HepG2 (cell line): ENCODE results near the gene DNAJC4. TPM values are rescaled to one million over a fixed set of nuclear protein-coding genes. Genes with fewer than 3 reads are reported as not detected.

Source experiments
- ADNP ChIP-seq: sonication (generic); formaldehyde crosslinking; IDR thresholded peaks from 2 replicates; pipeline ENCODE4 v1.4.0; 2020; ENCODE audit warnings: missing genetic modification reagents
- ETV6 ChIP-seq: sonication (generic); formaldehyde crosslinking; conservative IDR thresholded peaks from 2 replicates; pipeline ENCODE4 v1.4.0; 2020; ENCODE audit warnings: missing genetic modification reagents
- FIP1L1 ChIP-seq: fragments of 200-400 bp; formaldehyde crosslinking; IDR thresholded peaks from 2 replicates; pipeline ENCODE4 v1.6.1; 2018; ENCODE audit warnings: low read depth, mild to moderate bottlenecking, low read length, moderate library complexity, borderline replicate concordance; ENCODE audit not compliant: insufficient read depth
- FOSL1 ChIP-seq: sonication (generic); formaldehyde crosslinking; IDR thresholded peaks from 2 replicates; pipeline ENCODE4 v1.9.0; 2021; ENCODE audit warnings: missing genetic modification reagents, borderline replicate concordance
- FOXK1 ChIP-seq: sonication (generic); formaldehyde crosslinking; IDR thresholded peaks from 2 replicates; pipeline ENCODE4 v1.4.0; 2020; ENCODE audit warnings: low read depth, missing genetic modification reagents, borderline replicate concordance
- GPN1 ChIP-seq: sonication (generic); formaldehyde crosslinking; IDR thresholded peaks from 2 replicates; pipeline ENCODE4 v1.5.1; 2020; ENCODE audit warnings: missing genetic modification reagents, borderline replicate concordance
- MEIS1 ChIP-seq: sonication (generic); formaldehyde crosslinking; IDR thresholded peaks from 2 replicates; pipeline ENCODE4 v1.9.0; 2021; ENCODE audit warnings: mild to moderate bottlenecking, missing genetic modification reagents, moderate library complexity, borderline replicate concordance
- MZF1 ChIP-seq: sonication (generic); formaldehyde crosslinking; IDR thresholded peaks from 2 replicates; pipeline ENCODE4 v1.8.1; 2023; ENCODE audit warnings: mild to moderate bottlenecking, missing genetic modification reagents, borderline replicate concordance
- REL ChIP-seq: sonication (generic); formaldehyde crosslinking; conservative IDR thresholded peaks from 2 replicates; pipeline ENCODE4 v1.8.0; 2022; ENCODE audit warnings: mild to moderate bottlenecking, missing genetic modification reagents, moderate library complexity
- SRF ChIP-seq: IDR thresholded peaks from 2 replicates; pipeline ENCODE4 v1.6.1; 2011; ENCODE audit warnings: mild to moderate bottlenecking, low read depth, low read length, moderate library complexity
- TEAD2 ChIP-seq: sonication (generic); formaldehyde crosslinking; IDR thresholded peaks from 2 replicates; pipeline ENCODE4 v1.9.0; 2021; ENCODE audit warnings: missing genetic modification reagents
- TEAD3 ChIP-seq: optimal IDR thresholded peaks from 2 replicates; pipeline ENCODE3; 2016; ENCODE audit warnings: borderline replicate concordance
- ZC3H13 ChIP-seq: sonication (generic); formaldehyde crosslinking; IDR thresholded peaks from 2 replicates; pipeline ENCODE4 v1.8.1; 2023; ENCODE audit warnings: mild to moderate bottlenecking, missing genetic modification reagents, moderate library complexity
- ZNF264 ChIP-seq: sonication (generic); formaldehyde crosslinking; IDR thresholded peaks from 2 replicates; pipeline ENCODE4 v1.4.0; 2020; ENCODE audit warnings: missing genetic modification reagents
- ZNF296 ChIP-seq: sonication (generic); formaldehyde crosslinking; conservative IDR thresholded peaks from 2 replicates; pipeline ENCODE4 v1.5.0; 2020; ENCODE audit warnings: mild to moderate bottlenecking, missing genetic modification reagents
- ZNF431 ChIP-seq: sonication (generic); formaldehyde crosslinking; IDR thresholded peaks from 2 replicates; pipeline ENCODE4 v1.9.0; 2022; ENCODE audit warnings: missing genetic modification reagents, low read depth, mild to moderate bottlenecking, borderline replicate concordance
- ZNF432 ChIP-seq: sonication (generic); formaldehyde crosslinking; IDR thresholded peaks from 2 replicates; pipeline ENCODE4 v1.5.0; 2020; ENCODE audit warnings: missing genetic modification reagents, mild to moderate bottlenecking, borderline replicate concordance
- ZNF552 ChIP-seq: sonication (generic); formaldehyde crosslinking; IDR thresholded peaks from 2 replicates; pipeline ENCODE4 v1.9.0; 2022; ENCODE audit warnings: missing genetic modification reagents, mild to moderate bottlenecking, borderline replicate concordance
- ZNF672 ChIP-seq: sonication (generic); formaldehyde crosslinking; IDR thresholded peaks from 2 replicates; pipeline ENCODE4 v1.8.1; 2022; ENCODE audit warnings: missing genetic modification reagents
- ZNF777 ChIP-seq: sonication (generic); formaldehyde crosslinking; IDR thresholded peaks from 2 replicates; pipeline ENCODE4 v1.4.0; 2020; ENCODE audit warnings: missing genetic modification reagents
- ZNF780A ChIP-seq: sonication (generic); formaldehyde crosslinking; IDR thresholded peaks from 2 replicates; pipeline ENCODE4 v1.8.0; 2022; ENCODE audit warnings: mild to moderate bottlenecking, missing genetic modification reagents, moderate library complexity
- ZSCAN12 ChIP-seq: sonication (generic); formaldehyde crosslinking; IDR thresholded peaks from 2 replicates; pipeline ENCODE4 v1.9.0; 2021; ENCODE audit warnings: mild to moderate bottlenecking, missing genetic modification reagents
- polyA plus RNA-seq, 8 experiments: library from polyadenylated mRNA; depleted of rRNA in 3 of 8; stranded (reverse) in 7 of 8; unstranded in 1 of 8; fragments of >200 nt; fragmentation: Illumina TruSeq in 4 of 8; extraction: Trizol in 4 of 8; gene quantifications; 2 replicates each; pipeline versions ENCODE4 v1.2.1 to v1.2.3, GENCODE V29; 2011 to 2016; ENCODE audit warnings: low read depth in 4 of 8, missing spikeins in 1 of 8, mixed read lengths in 1 of 8; ENCODE audit not compliant: insufficient read depth in 1 of 8
- total RNA-seq, 5 experiments: library from RNA; depleted of rRNA; stranded (reverse); fragments of >200 nt; fragmentation: Illumina TruSeq; extraction: Trizol; gene quantifications; 2 replicates each; pipeline ENCODE4 v1.2.3, GENCODE V29; 2016; ENCODE audit warnings: low read depth in 1 of 5
- TF ChIP-seq, protein P1 (sequence below): sonication (generic); formaldehyde crosslinking; IDR thresholded peaks from 2 replicates; pipeline ENCODE4 v1.4.0; 2020; ENCODE audit warnings: missing genetic modification reagents, borderline replicate concordance
- TF ChIP-seq, protein P2 (sequence below), 2 experiments: fragments of 450-650 bp in 1 of 2; sonication (generic) in 1 of 2; formaldehyde crosslinking; IDR thresholded peaks; 2 replicates each; pipeline versions ENCODE4 v1.5.0 to v1.8.0; 2020 to 2022; ENCODE audit warnings: mild to moderate bottlenecking in 1 of 2, missing genetic modification reagents in 1 of 2
- TF ChIP-seq, protein P3 (sequence below): sonication (generic); formaldehyde crosslinking; IDR thresholded peaks from 2 replicates; pipeline ENCODE4 v1.5.0; 2020; ENCODE audit warnings: mild to moderate bottlenecking, missing genetic modification reagents
- TF ChIP-seq, protein P4 (sequence below): sonication (generic); formaldehyde crosslinking; IDR thresholded peaks from 2 replicates; pipeline ENCODE4 v1.4.0; 2020; ENCODE audit warnings: missing genetic modification reagents

Gene DNAJC4
- total and polyA plus RNA-seq, 2 of the 13 experiments (the other 11 are each of a cell fraction or from before 2014, with no cell fraction given) = 10.3 to 60.8 TPM

DNA sequence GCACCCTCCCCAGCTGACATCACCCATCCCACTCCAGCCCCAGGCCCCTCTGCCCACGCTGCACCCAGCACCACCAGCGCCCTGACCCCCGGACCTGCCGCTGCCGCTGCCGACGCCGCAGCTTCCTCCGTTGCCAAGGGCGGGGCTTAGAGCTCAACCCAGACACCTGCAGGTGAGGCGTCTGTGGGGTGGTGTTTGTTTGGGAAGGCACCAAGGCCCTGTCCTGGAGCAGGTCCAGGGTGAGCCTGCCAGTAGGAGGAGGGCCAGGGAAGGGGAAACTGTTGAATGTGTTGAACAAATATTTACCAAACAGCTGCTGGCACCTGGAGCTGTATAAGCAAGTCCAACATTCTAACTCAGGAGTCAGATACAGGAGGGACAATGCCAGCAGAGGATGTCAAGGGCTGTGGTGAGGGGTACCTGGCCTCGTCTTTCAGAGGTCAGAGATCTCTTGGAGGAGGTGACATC, 7.2 kb downstream of the DNAJC4 start (continued):
- peak; percentile 53; the same call in 1 of the 2 replicates for TF ChIP-seq FOXK1 (CRISPR knock-in tag)
- TF ChIP-seq ZNF431 (CRISPR knock-in tag) = no peak; the same call in 1 of the 2 replicates
- no peak for TF ChIP-seq SRF
- TF ChIP-seq REL = peak; percentile 86
- no peak for TF ChIP-seq ZNF432 (CRISPR knock-in tag)
- TF ChIP-seq ZNF780A (CRISPR knock-in tag) = 0 out of 2 replicates have a peak, but pooled peaks have one; percentile 42
- TF ChIP-seq ETV6 (CRISPR knock-in tag) = no peak
- no peak for TF ChIP-seq GPN1
- TF ChIP-seq, protein P1, sequence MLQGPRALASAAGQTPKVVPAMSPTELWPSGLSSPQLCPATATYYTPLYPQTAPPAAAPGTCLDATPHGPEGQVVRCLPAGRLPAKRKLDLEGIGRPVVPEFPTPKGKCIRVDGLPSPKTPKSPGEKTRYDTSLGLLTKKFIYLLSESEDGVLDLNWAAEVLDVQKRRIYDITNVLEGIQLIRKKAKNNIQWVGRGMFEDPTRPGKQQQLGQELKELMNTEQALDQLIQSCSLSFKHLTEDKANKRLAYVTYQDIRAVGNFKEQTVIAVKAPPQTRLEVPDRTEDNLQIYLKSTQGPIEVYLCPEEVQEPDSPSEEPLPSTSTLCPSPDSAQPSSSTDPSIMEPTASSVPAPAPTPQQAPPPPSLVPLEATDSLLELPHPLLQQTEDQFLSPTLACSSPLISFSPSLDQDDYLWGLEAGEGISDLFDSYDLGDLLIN (CRISPR knock-in tag) = no peak
- no peak for TF ChIP-seq ZNF552 (CRISPR knock-in tag)
- no peak for TF ChIP-seq ADNP (CRISPR knock-in tag)
- no peak for TF ChIP-seq ZSCAN12 (CRISPR knock-in tag)
- peak; percentile 79 for TF ChIP-seq ZC3H13 (CRISPR knock-in tag)
- no peak for TF ChIP-seq TEAD3 (CRISPR knock-in tag)
- TF ChIP-seq FIP1L1 = no peak
- no peak for TF ChIP-seq ZNF672
- no peak for TF ChIP-seq ZNF296 (CRISPR knock-in tag)
- TF ChIP-seq MZF1 (CRISPR knock-in tag) = no peak
- TF ChIP-seq, protein P2, sequence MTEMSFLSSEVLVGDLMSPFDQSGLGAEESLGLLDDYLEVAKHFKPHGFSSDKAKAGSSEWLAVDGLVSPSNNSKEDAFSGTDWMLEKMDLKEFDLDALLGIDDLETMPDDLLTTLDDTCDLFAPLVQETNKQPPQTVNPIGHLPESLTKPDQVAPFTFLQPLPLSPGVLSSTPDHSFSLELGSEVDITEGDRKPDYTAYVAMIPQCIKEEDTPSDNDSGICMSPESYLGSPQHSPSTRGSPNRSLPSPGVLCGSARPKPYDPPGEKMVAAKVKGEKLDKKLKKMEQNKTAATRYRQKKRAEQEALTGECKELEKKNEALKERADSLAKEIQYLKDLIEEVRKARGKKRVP (CRISPR knock-in tag; IDR thresholded peaks at IDR 0.05) = peak in 1 of 2 experiments; percentile 50; a peak in 1 of 4 replicates
- TF ChIP-seq MEIS1 (CRISPR knock-in tag) = peak; percentile 46; the same call in 1 of the 2 replicates
- TF ChIP-seq, protein P3, sequence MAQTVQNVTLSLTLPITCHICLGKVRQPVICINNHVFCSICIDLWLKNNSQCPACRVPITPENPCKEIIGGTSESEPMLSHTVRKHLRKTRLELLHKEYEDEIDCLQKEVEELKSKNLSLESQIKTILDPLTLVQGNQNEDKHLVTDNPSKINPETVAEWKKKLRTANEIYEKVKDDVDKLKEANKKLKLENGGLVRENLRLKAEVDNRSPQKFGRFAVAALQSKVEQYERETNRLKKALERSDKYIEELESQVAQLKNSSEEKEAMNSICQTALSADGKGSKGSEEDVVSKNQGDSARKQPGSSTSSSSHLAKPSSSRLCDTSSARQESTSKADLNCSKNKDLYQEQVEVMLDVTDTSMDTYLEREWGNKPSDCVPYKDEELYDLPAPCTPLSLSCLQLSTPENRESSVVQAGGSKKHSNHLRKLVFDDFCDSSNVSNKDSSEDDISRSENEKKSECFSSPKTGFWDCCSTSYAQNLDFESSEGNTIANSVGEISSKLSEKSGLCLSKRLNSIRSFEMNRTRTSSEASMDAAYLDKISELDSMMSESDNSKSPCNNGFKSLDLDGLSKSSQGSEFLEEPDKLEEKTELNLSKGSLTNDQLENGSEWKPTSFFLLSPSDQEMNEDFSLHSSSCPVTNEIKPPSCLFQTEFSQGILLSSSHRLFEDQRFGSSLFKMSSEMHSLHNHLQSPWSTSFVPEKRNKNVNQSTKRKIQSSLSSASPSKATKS = no peak
- TF ChIP-seq ZNF264 = no peak
- no peak for TF ChIP-seq FOSL1 (CRISPR knock-in tag)
- no peak for TF ChIP-seq TEAD2 (CRISPR knock-in tag)
- TF ChIP-seq ZNF777 (CRISPR knock-in tag) = no peak
- TF ChIP-seq, protein P4, sequence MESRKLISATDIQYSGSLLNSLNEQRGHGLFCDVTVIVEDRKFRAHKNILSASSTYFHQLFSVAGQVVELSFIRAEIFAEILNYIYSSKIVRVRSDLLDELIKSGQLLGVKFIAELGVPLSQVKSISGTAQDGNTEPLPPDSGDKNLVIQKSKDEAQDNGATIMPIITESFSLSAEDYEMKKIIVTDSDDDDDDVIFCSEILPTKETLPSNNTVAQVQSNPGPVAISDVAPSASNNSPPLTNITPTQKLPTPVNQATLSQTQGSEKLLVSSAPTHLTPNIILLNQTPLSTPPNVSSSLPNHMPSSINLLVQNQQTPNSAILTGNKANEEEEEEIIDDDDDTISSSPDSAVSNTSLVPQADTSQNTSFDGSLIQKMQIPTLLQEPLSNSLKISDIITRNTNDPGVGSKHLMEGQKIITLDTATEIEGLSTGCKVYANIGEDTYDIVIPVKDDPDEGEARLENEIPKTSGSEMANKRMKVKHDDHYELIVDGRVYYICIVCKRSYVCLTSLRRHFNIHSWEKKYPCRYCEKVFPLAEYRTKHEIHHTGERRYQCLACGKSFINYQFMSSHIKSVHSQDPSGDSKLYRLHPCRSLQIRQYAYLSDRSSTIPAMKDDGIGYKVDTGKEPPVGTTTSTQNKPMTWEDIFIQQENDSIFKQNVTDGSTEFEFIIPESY = peak; percentile 48; the same call in 1 of the 2 replicates
